NOMO-1 treated with dmso at 0.1 percent for 144 hours (cell line): ENCODE data around the gene LYPLA2.
"Not testable (repeated sequence)": the region's sequence is repeated elsewhere in the genome, so short reads cannot be mapped to it uniquely, and the experiment has no call there.

ENCODE experiments used
- DNase-seq: peaks from one replicate; lab custom pipeline; 2025; ENCODE audit not compliant: unreplicated experiment; lab: John Stamatoyannopoulos, UW

LYPLA2 gene

GRCh38 chr1:23799570-23800399 is 8.8 kb downstream of the LYPLA2 start:
- DNase-seq = peak; percentile 84

- peak; percentile 94 for DNase-seq
Observed at GRCh38 chr1:23800400-23801337, 9.7 kb downstream of the LYPLA2 start, which contains the start of gene GALE. Gene GALE (minus strand): TSS chr1:23800754. CDS start chr1:23799007, 1,747 bp downstream.

- no peak for DNase-seq
Observed at GRCh38 chr1:23801338-23801748, 10.4 kb downstream of the LYPLA2 start.

GRCh38 chr1:23801876-23802275 is 10.9 kb downstream of the LYPLA2 start:
- DNase-seq = no peak

GRCh38 chr1:23802809-23803342 is 11.9 kb downstream of the LYPLA2 start:
- DNase-seq = not testable (repeated sequence)

GRCh38 chr1:23803674-23804073 is 12.7 kb downstream of the LYPLA2 start:
- DNase-seq = no peak

- no peak for DNase-seq
Observed at GRCh38 chr1:23804183-23804835, 13.4 kb downstream of the LYPLA2 start.

GRCh38 chr1:23805025-23805424 is 14.1 kb downstream of the LYPLA2 start:
- DNase-seq = no peak

GRCh38 chr1:23806280-23806679 is 15.3 kb downstream of the LYPLA2 start:
- no peak for DNase-seq

GRCh38 chr1:23807453-23807852 is 16.5 kb downstream of the LYPLA2 start:
- peak; percentile 86 for DNase-seq

GRCh38 chr1:23809751-23810171 is 18.8 kb downstream of the LYPLA2 start:
- DNase-seq = peak; percentile 96

- peak; percentile 88 for DNase-seq
Observed at GRCh38 chr1:23810818-23811540, 20.0 kb downstream of the LYPLA2 start.

- DNase-seq = no peak
Observed at GRCh38 chr1:23814016-23814415, 23.1 kb downstream of the LYPLA2 start.

- DNase-seq = no peak
Observed at GRCh38 chr1:23816361-23816760, 25.4 kb downstream of the LYPLA2 start.

- DNase-seq = no peak
Observed at GRCh38 chr1:23816906-23817305, 26.0 kb downstream of the LYPLA2 start.

GRCh38 chr1:23817633-23818032 is 26.7 kb downstream of the LYPLA2 start:
- DNase-seq = no peak

GRCh38 chr1:23823767-23824166 is 32.8 kb downstream of the LYPLA2 start:
- DNase-seq = no peak

GRCh38 chr1:23824711-23825075 is 33.7 kb downstream of the LYPLA2 start:
- no peak for DNase-seq

GRCh38 chr1:23825076-23825761 is 34.3 kb downstream of the LYPLA2 start, which contains the start of gene HMGCL:
Gene HMGCL (minus strand): TSS chr1:23825429. CDS start chr1:23825415, 14 bp downstream.
- peak; percentile 88 for DNase-seq
